ENCODE measurements around the gene SLC13A4. TPM values are rescaled to one million over a fixed set of nuclear protein-coding genes. Genes with fewer than 3 reads are reported as not detected.

The SLC13A4 gene
- total and polyA plus RNA-seq, 2 donors from 2014 or later = not detected

DNA sequence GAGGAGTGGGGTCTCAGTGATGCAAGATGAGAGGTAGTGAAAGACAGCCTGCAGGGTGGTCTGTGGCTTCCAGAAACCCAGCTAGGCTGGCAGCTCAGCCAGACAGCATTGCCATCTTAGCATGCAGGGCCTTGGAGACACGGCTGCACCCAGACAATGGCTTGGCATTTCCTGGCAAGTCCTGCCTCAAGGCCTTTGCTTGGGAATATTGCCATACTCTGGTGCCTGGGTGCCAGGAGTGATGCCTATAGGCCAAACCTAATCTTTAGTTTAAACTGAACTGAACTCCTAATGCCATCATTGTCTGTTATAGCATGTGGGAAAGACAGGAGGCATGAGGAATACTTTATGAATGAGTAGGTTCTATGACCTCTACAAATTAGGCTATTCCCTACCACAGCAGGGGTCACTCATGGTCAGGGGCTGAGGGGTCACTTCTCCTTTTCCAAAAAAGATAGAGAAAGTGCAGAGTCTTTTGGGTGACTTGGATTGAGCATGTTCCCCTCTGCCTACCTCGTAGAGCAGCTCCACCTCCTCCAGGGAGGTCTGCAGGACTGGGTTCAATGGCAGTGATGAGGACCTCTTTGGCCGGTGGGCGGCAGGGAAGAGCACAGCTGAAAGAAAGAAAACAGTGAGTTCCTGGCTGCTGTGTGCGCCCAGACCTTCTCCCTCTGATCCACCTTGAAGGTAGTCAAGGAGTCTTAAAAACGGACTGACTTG, 8.8 kb upstream of the SLC13A4 start:
- no peak overlapping the region for H3K9ac ChIP-seq (ENCODE audit: low read length in 3 of 3)
- FAIRE-seq (no peak), DNase-seq (no peak)
- intact Hi-C loops (cut with DNase I) = no loop called here
- H3K27ac ChIP-seq (ENCODE audit: low read depth in 2 of 2, low read length in 2 of 2) = no peak overlapping the region
- no peak overlapping the region for H3K4me3 ChIP-seq (ENCODE audit: low read length in 3 of 3)
- H3K4me1 ChIP-seq (ENCODE audit: control insufficient read depth in 2 of 3, insufficient read depth in 2 of 3, low read depth in 1 of 3, low read length in 3 of 3) = no peaks in the 10 kb centered on the region
- H3K36me3 ChIP-seq (ENCODE audit: control insufficient read depth in 2 of 3, insufficient read depth in 3 of 3, low read length in 3 of 3) = no peaks in the 10 kb centered on the region
- TF ChIP-seq CTCF (IDR thresholded peaks at IDR 0.05; ENCODE audit: borderline replicate concordance, extremely low read depth, insufficient read depth) = no peak
- H3K27me3 ChIP-seq (ENCODE audit: control insufficient read depth, insufficient read depth, low read length) = no peaks in the 10 kb centered on the region
- H3K9me3 ChIP-seq (ENCODE audit: control insufficient read depth in 2 of 3, insufficient read depth in 1 of 3, low read length in 3 of 3) = no peaks in the 10 kb centered on the region

DNA sequence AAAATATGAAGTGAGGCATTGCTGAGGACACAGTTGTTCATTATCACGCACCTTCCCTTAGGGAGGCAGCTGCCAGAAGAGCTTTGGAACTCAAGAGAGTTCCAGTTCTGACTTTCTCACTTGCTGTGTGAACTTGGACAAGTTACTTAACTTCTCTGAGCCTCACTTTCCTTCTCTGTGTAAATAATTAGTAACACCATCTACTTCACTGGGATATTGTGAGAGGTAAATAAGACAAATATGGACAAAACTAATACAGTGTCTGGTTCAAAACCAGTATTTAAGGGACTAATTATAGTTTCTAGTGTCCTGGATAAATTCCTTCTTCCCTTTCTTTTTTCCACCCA, 6.3 kb upstream of the SLC13A4 start:
- no peak for FAIRE-seq
- H3K9me3 ChIP-seq (ENCODE audit: control insufficient read depth in 2 of 3, insufficient read depth in 1 of 3, low read length in 3 of 3) = no peaks in the 10 kb centered on the region
- H3K36me3 ChIP-seq (ENCODE audit: control insufficient read depth in 2 of 3, insufficient read depth in 3 of 3, low read length in 3 of 3) = no peaks in the 10 kb centered on the region
- no peaks in the 10 kb centered on the region for H3K27me3 ChIP-seq (ENCODE audit: control insufficient read depth, insufficient read depth, low read length)
- intact Hi-C loops (cut with DNase I) = no loop called here
- H3K27ac ChIP-seq (ENCODE audit: low read depth in 2 of 2, low read length in 2 of 2) = no peak overlapping the region
- DNase-seq = no peak
- H3K9ac ChIP-seq (ENCODE audit: low read length in 3 of 3) = no peak overlapping the region
- no peaks in the 10 kb centered on the region for H3K4me1 ChIP-seq (ENCODE audit: control insufficient read depth in 2 of 3, insufficient read depth in 2 of 3, low read depth in 1 of 3, low read length in 3 of 3)
- TF ChIP-seq CTCF (IDR thresholded peaks at IDR 0.05; ENCODE audit: borderline replicate concordance, extremely low read depth, insufficient read depth) = no peak
- no peak overlapping the region for H3K4me3 ChIP-seq (ENCODE audit: low read length in 3 of 3)

DNA sequence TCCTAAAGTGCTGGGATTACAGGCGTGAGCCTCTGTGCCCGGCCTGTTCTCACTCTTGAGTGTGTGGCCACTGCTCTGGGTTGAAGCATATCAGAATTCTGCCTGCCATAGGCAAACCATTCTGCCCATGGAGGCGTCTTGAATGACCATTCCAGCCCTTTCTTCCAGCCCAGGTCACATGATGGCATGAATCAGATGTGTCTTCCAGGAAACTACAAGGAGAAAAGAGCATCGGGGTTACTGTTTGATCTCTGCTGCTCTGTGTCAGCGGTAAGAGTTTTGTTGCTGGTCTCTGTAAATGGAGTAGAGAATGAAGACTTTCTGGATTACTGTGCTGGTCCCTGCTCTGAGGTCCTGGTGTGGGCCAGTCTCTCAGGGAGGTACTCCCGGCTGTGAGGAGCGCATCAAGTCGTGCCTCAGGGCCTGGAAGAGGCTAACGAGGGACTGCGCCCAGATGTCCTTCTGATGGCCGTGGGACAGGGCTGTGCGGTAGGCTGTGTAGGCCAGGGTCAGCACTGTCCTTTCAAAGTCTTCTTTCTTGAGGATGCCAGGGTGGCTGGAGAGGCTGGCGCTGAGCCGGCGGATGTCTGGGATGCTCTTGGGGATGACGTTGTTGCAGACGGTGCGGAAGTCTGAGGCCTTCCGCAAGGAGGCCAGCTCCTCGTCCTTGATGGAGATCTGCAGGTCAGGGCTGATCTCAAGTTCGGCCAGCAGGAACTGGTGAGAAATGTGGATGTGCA, 5.8 kb upstream of the SLC13A4 start:
- TF ChIP-seq CTCF (IDR thresholded peaks at IDR 0.05; ENCODE audit: borderline replicate concordance, extremely low read depth, insufficient read depth) = no peak
- no peak for FAIRE-seq
- Histone ChIP-seq H3K4me1 (ENCODE audit: control insufficient read depth in 2 of 3, insufficient read depth in 2 of 3, low read depth in 1 of 3, low read length in 3 of 3) (no peaks in the 10 kb centered on the region), H3K9me3 (ENCODE audit: control insufficient read depth in 2 of 3, insufficient read depth in 1 of 3, low read length in 3 of 3) (no peaks in the 10 kb centered on the region), H3K9ac (ENCODE audit: low read length in 3 of 3) (no peak overlapping the region), H3K4me3 (ENCODE audit: low read length in 3 of 3) (no peak overlapping the region), H3K27ac (ENCODE audit: low read depth in 2 of 2, low read length in 2 of 2) (no peak overlapping the region), H3K27me3 (ENCODE audit: control insufficient read depth, insufficient read depth, low read length) (no peaks in the 10 kb centered on the region), H3K36me3 (ENCODE audit: control insufficient read depth in 2 of 3, insufficient read depth in 3 of 3, low read length in 3 of 3) (no peaks in the 10 kb centered on the region)
- no peak for DNase-seq
- intact Hi-C loops (cut with DNase I) = no loop called here
